ENCODE measurements around the gene FAM120AOS.

DNA sequence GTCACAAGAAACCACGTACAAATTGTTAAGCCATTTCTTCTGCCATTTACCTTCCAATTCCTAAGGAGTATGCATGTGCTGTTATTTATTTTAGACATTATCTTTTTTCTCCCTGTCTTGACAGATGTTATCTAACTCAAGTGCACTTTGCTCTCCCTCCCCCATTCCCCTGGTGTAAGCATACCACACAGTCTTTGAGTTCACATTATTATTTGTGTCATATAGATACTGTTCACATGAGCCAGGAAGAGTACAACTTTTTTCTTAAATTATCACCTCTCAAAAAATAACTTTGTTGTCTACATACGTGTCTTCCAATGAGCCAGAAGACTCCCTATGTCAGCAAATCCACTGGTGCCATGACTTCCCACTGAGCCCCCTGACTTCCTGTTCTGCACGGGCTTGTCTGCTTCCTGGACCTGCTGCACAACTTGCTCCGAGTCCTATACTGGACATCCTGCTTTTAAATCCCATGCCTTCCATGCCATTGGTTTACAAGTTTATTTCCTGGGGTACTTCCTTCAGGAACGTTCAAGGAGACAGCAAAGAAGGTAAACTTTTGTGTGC is 21.8 kb downstream of the FAM120AOS start:
- no peak for TF ChIP-seq EZH2 (IDR thresholded peaks at IDR 0.05; ENCODE audit: borderline replicate concordance, insufficient read depth, low read length, poor library complexity, severe bottlenecking)
- TF ChIP-seq, protein P1, sequence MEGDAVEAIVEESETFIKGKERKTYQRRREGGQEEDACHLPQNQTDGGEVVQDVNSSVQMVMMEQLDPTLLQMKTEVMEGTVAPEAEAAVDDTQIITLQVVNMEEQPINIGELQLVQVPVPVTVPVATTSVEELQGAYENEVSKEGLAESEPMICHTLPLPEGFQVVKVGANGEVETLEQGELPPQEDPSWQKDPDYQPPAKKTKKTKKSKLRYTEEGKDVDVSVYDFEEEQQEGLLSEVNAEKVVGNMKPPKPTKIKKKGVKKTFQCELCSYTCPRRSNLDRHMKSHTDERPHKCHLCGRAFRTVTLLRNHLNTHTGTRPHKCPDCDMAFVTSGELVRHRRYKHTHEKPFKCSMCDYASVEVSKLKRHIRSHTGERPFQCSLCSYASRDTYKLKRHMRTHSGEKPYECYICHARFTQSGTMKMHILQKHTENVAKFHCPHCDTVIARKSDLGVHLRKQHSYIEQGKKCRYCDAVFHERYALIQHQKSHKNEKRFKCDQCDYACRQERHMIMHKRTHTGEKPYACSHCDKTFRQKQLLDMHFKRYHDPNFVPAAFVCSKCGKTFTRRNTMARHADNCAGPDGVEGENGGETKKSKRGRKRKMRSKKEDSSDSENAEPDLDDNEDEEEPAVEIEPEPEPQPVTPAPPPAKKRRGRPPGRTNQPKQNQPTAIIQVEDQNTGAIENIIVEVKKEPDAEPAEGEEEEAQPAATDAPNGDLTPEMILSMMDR (IDR thresholded peaks at IDR 0.05; ENCODE audit: poor library complexity, severe bottlenecking): no peak
- no peak for TF ChIP-seq RAD21 (conservative IDR thresholded peaks at IDR 0.05)
